AG09319 (cell line): ENCODE data around the gene HES5.

Source experiments
- DNase-seq: peaks from one replicate; pipeline ENCODE4 v3.0.0-alpha.2; 2010; ENCODE audit warnings: low read depth; ENCODE audit errors: extremely low read depth
- TF ChIP-seq, protein P1 (sequence below): IDR thresholded peaks from 2 replicates; pipeline ENCODE4 v1.5.1; 2011; ENCODE audit warnings: low read depth, mild to moderate bottlenecking, inconsistent platforms, low read length, moderate library complexity

The HES5 gene

GRCh38 chr1:2558420-2558819, 28.4 kb upstream of the HES5 start:
- TF ChIP-seq, protein P1, sequence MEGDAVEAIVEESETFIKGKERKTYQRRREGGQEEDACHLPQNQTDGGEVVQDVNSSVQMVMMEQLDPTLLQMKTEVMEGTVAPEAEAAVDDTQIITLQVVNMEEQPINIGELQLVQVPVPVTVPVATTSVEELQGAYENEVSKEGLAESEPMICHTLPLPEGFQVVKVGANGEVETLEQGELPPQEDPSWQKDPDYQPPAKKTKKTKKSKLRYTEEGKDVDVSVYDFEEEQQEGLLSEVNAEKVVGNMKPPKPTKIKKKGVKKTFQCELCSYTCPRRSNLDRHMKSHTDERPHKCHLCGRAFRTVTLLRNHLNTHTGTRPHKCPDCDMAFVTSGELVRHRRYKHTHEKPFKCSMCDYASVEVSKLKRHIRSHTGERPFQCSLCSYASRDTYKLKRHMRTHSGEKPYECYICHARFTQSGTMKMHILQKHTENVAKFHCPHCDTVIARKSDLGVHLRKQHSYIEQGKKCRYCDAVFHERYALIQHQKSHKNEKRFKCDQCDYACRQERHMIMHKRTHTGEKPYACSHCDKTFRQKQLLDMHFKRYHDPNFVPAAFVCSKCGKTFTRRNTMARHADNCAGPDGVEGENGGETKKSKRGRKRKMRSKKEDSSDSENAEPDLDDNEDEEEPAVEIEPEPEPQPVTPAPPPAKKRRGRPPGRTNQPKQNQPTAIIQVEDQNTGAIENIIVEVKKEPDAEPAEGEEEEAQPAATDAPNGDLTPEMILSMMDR: no peak
- DNase-seq: no peak

DNA sequence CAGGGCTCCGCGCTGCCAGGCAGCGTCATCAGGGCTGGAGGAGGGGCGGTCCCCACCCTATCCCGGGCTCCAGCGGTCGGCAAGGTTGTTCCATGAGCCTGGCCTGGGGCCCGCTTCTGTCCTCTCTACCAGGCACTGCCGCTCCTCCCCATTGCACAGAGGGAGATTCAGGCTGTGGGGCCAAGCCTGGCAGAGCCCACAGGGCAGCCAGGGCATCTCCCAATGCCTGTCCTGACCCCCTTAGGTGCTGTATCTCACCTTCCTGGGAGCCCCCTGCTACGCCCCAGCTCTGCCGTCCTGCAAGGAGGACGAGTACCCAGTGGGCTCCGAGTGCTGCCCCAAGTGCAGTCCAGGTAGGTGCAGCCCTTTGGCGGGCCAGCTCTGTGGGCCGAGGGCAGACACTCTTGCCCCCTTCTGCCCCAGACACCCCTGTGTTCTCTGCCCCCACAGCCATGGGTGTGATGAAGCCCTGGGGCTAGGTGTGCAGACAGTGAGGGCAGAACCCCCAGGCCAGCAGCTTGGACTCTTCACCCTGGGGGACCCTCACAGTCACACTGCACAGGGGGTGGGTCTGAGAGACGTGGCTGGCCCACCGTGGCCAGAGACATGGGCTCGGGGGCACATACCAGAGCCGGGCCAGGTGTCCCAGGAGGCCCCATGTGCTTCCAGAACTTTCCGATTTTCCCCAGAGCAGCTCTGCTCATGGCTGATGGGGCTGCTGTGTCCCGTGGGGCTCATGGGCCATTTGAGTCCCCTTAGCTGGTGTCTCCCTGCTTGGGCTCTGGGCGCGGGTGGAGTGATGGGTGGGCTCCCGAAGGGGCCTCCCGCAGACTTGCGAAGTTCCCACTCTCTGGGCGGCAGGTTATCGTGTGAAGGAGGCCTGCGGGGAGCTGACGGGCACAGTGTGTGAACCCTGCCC, 27.7 kb upstream of the HES5 start:
- TF ChIP-seq, protein P1: no peak
- DNase-seq: no peak

DNA sequence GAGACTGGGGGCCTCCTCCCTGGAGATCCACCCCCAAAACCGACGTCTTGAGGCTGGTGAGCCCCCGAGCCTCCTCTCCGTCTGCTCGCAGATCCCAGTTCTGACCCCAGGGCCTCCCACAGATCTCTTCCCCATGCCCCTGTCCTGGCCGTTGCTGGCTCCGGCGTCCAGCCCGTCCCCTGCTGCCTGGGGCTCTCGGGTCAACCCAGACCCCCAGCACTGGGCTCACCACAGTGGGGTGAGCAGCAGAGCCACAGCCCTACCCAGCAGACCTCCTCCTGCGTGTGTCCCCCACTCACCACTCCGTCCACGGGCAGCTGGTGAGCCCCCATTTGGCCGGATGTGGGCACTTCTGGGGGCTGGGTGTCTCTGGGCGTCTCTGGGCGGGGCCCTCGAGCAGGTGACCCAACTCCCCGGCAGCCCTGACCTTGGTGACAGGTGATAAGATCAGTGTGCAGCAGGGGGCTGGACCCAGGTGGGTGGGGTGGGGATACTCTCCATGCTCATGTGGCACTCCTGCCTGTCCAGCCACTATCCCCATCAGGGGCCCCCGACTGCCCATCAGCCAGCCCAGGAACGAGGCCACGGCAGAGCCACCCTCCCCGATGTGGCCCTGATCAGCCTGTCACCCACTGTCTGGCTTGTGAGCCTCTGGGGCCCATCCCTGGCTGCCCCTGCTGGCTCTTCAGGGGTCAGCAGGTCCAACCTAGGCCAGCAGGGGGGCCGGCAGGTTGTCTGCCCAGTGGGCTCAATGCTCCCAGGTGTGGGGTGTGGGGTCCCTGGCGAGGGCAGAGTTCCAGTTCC, 26.8 kb upstream of the HES5 start:
- TF ChIP-seq, protein P1: no peak
- no peak for DNase-seq

GRCh38 chr1:2556277-2556677, 26.2 kb upstream of the HES5 start, which contains the start of gene TNFRSF14:
Gene TNFRSF14, plus strand, starts transcription at chr1:2556371. Its CDS starts 294 bp downstream, at chr1:2556665.
- DNase-seq: no peak
- TF ChIP-seq, protein P1: peak; percentile 6

DNA sequence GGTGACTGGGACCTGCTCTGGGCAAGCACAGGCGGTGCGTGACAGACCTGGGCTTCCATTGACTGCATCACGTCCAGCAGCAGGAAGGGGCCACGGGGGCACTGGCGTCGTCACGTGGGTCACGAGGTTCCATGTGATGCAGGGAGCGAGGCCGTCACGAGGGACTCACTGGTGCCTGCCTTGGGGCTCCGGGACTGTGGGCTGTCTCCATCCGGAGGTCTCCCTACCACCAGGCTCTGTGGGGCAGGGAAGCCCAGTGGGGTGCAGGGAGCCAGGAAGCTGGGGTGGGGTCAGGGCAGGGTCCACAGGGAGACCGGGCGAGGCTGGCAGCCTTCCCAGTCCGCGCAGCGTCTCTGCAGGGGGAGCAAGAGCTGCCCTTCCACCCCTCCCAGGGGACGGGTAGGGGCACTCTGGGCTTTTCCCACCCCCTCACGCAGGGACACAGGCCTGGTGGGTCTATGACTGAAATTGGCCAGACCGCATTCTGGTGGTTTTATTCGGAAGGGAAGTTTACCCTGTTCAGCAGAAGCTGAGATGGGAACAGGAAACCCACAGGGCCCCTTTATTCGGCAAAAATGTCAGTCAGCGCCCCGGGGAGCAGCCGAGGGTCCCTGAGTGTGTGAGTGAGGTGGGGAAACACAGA, 25.7 kb upstream of the HES5 start:
- TF ChIP-seq, protein P1: no peak
- DNase-seq: no peak

DNA sequence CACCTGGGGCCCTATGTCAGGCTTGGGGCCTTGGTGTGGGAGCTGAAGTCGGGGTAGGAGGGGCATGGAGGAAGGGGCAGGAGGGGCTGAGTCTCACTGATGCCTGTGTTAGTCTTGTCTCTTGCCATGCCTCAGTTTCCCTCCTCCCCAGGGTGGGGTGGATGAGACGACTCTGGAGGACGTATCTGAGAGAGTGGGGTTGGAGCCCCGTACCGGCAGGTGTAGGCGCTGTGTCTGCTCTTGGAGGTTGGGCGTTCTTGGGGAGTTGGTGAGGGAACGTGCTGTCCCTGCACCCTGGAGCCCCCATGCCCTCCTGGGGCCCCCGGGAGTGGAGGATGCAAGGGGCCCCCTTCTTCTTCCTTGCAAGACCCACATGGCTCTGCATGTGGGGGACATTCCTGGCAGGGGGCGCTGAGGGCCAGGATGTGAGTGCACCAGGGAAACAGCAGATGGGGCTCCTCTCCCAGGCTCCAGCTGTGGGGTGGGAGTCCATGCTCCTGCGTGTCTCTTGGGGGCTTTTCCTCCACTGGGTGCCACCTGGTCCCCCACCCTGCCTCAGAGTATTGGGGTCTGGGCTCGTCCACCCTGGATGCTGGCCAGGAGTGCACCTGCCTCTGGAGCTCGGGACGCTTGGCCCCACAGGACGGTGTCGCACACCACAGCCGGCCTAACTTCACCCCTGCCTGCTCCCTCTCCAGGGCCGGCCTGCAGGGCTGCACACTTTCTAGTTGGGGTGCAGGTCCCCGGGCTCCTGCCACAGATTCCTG, 24.7 kb upstream of the HES5 start:
- TF ChIP-seq, protein P1: peak; percentile 14
- no peak for DNase-seq
